Hepatocyte (in vitro differentiated cells): ENCODE measurements around the gene RASAL2. TPM values are rescaled to one million over a fixed set of nuclear protein-coding genes. Genes with fewer than 3 reads are reported as not detected.

Source experiments
- DNase-seq: peaks from one replicate; pipeline ENCODE4 v3.0.0-alpha.2; 2016; ENCODE audit warnings: low spot score
- H2AFZ ChIP-seq: fragments of 200-600 bp; sonication (generic); 2 replicates; pipeline ENCODE4 v1.6.0; 2016; ENCODE audit warnings: antibody characterized with exemption, mild to moderate bottlenecking
- H3K27ac ChIP-seq: fragments of 200-600 bp; sonication (generic); 2 replicates; pipeline ENCODE4 v1.5.1; 2016; ENCODE audit warnings: mild to moderate bottlenecking
- H3K27me3 ChIP-seq: fragments of 200-600 bp; sonication (generic); 2 replicates; pipeline ENCODE4 v1.6.1; 2016
- H3K36me3 ChIP-seq: fragments of 200-600 bp; sonication (generic); replicated peaks from 2 replicates; pipeline ENCODE4 v1.5.1; 2016; ENCODE audit warnings: low read depth; ENCODE audit not compliant: insufficient read depth
- H3K4me1 ChIP-seq: fragments of 200-600 bp; sonication (generic); 2 replicates; pipeline ENCODE4 v1.5.1; 2016; ENCODE audit warnings: mild to moderate bottlenecking, moderate library complexity; ENCODE audit not compliant: insufficient read depth
- H3K4me2 ChIP-seq: fragments of 200-600 bp; sonication (generic); 2 replicates; pipeline ENCODE4 v1.6.0; 2016
- H3K4me3 ChIP-seq: fragments of 200-600 bp; sonication (generic); 2 replicates; pipeline ENCODE4 v1.5.1; 2016; ENCODE audit warnings: mild to moderate bottlenecking
- H3K79me2 ChIP-seq: fragments of 200-600 bp; sonication (generic); 2 replicates; pipeline ENCODE4 v1.6.0; 2017; ENCODE audit warnings: mild to moderate bottlenecking
- H3K9me2 ChIP-seq: fragments of 200-600 bp; sonication (generic); replicated peaks from 2 replicates; pipeline ENCODE4 v1.6.0; 2017; ENCODE audit warnings: mild to moderate bottlenecking; ENCODE audit not compliant: insufficient read depth
- H3K9me3 ChIP-seq: fragments of 200-600 bp; sonication (generic); 2 replicates; pipeline ENCODE4 v1.5.1; 2016; ENCODE audit warnings: low read depth, mild to moderate bottlenecking
- H4K20me1 ChIP-seq: fragments of 200-600 bp; sonication (generic); 2 replicates; pipeline ENCODE4 v1.6.0; 2016; ENCODE audit warnings: mild to moderate bottlenecking; ENCODE audit not compliant: insufficient read depth, poor library complexity, severe bottlenecking
- EZH2 ChIP-seq: fragments of 200-600 bp; sonication (generic); IDR thresholded peaks from 2 replicates; pipeline ENCODE4 v1.6.1; 2016; ENCODE audit warnings: antibody characterized with exemption, mild to moderate bottlenecking, borderline replicate concordance
- EZH2phosphoT487 ChIP-seq: fragments of 200-600 bp; sonication (generic); IDR thresholded peaks from one replicate; pipeline ENCODE4 v1.6.1; 2018; ENCODE audit warnings: antibody characterized with exemption, mild to moderate bottlenecking, low read depth, moderate library complexity; ENCODE audit not compliant: unreplicated experiment, severe bottlenecking
- WGBS: methylation state at CpG from one replicate; pipeline ENCODE4 v1.1.6; 2016; ENCODE audit warnings: low lambda C conversion rate; ENCODE audit errors: missing lambda C conversion rate; 5-methylcytosine and 5-hydroxymethylcytosine counted together
- polyA plus RNA-seq: library from polyadenylated mRNA; unstranded; fragments of >200 nt; fragmentation: Nextera tagmentation; extraction: Ambion mirVana; gene quantifications from 2 replicates; pipeline ENCODE4 v1.2.1, GENCODE V29; 2016
- total RNA-seq: library from RNA; depleted of rRNA; stranded (reverse); fragments of >200 nt; gene quantifications from 2 replicates; pipeline ENCODE4 v1.2.3, GENCODE V29; 2014
- TF ChIP-seq, protein P1 (sequence below): fragments of 200-600 bp; sonication (generic); IDR thresholded peaks from 2 replicates; pipeline ENCODE4 v1.5.1; 2016; ENCODE audit warnings: antibody characterized with exemption, mild to moderate bottlenecking; ENCODE audit not compliant: poor library complexity

RASAL2 gene
- total and polyA plus RNA-seq, 2 experiments from 2014 or later = 8.7 to 24.0 TPM

DNA sequence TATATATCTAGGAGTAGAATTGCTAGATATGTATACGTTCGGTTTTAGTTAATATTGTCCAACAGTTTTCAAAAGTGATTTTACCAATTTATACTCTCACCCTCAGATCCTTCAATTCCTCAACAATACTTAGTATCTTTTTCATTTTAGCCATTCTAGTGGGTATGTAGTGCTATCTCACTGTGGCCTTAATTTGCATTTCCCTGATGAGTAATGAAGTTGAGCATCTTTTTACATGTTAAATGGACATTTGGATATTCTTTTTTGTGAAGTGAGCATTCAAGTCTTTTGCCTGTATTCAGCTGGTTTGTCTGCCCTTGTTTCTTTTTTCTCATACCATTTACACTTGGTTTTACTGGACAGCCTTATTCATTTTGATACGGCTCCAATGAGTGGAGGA, 172.2 kb downstream of the RASAL2 start:
- H4K20me1 ChIP-seq = no peaks in the 10 kb centered on the region
- no peak overlapping the region for H3K27ac ChIP-seq
- no peak overlapping the region for H3K4me3 ChIP-seq
- no peak for DNase-seq
- no peak overlapping the region for H3K4me2 ChIP-seq
- no peaks in the 10 kb centered on the region for H3K36me3 ChIP-seq
- TF ChIP-seq EZH2phosphoT487 (no peak), EZH2 (no peak)
- peaks cover 9% of the 10 kb centered on the region for H3K4me1 ChIP-seq
- H3K9me3 ChIP-seq = no peaks in the 10 kb centered on the region
- H3K9me2 ChIP-seq = no peaks in the 10 kb centered on the region
- no peak overlapping the region for H2AFZ ChIP-seq
- WGBS = 99% methylated on average over 3 of the region's 3 CpGs
- no peaks in the 10 kb centered on the region for H3K27me3 ChIP-seq
- peaks cover 14% of the 10 kb centered on the region for H3K79me2 ChIP-seq

DNA sequence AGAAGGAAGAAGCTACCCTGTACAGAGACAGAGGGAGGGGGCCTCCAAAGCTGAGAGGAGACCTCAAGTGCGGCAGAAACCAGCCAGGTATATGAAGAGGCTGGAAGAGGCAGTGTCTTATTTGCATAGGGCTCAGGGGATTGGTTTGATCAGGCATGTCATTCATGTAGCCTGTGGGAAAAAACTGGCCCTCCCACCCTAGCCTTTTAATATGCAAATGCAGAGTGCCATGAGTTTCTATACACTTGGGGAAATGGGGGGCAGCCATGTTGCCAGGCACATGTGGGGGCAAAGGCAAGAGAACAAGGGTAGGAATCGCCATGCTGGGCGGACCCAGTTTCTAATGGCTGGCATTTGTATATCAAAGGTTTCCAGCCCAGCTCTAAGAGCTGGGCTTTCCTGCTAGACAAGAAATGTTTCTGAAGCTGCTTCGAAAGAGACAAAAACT, 172.7 kb downstream of the RASAL2 start:
- no peaks in the 10 kb centered on the region for H3K9me2 ChIP-seq
- no peak for TF ChIP-seq EZH2
- TF ChIP-seq, protein P1, sequence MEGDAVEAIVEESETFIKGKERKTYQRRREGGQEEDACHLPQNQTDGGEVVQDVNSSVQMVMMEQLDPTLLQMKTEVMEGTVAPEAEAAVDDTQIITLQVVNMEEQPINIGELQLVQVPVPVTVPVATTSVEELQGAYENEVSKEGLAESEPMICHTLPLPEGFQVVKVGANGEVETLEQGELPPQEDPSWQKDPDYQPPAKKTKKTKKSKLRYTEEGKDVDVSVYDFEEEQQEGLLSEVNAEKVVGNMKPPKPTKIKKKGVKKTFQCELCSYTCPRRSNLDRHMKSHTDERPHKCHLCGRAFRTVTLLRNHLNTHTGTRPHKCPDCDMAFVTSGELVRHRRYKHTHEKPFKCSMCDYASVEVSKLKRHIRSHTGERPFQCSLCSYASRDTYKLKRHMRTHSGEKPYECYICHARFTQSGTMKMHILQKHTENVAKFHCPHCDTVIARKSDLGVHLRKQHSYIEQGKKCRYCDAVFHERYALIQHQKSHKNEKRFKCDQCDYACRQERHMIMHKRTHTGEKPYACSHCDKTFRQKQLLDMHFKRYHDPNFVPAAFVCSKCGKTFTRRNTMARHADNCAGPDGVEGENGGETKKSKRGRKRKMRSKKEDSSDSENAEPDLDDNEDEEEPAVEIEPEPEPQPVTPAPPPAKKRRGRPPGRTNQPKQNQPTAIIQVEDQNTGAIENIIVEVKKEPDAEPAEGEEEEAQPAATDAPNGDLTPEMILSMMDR = no peak
- TF ChIP-seq EZH2phosphoT487 = no peak
- H3K4me3 ChIP-seq = no peak overlapping the region
- peaks cover 14% of the 10 kb centered on the region for H3K79me2 ChIP-seq
- H2AFZ ChIP-seq = no peak overlapping the region
- H3K36me3 ChIP-seq = no peaks in the 10 kb centered on the region
- no peak overlapping the region for H3K4me2 ChIP-seq
- H3K9me3 ChIP-seq = no peaks in the 10 kb centered on the region
- DNase-seq = no peak
- H3K27ac ChIP-seq = no peak overlapping the region
- no peaks in the 10 kb centered on the region for H4K20me1 ChIP-seq
- peaks cover 9% of the 10 kb centered on the region for H3K4me1 ChIP-seq
- H3K27me3 ChIP-seq = no peaks in the 10 kb centered on the region
- 63% methylated on average over 4 of the region's 4 CpGs for WGBS

DNA sequence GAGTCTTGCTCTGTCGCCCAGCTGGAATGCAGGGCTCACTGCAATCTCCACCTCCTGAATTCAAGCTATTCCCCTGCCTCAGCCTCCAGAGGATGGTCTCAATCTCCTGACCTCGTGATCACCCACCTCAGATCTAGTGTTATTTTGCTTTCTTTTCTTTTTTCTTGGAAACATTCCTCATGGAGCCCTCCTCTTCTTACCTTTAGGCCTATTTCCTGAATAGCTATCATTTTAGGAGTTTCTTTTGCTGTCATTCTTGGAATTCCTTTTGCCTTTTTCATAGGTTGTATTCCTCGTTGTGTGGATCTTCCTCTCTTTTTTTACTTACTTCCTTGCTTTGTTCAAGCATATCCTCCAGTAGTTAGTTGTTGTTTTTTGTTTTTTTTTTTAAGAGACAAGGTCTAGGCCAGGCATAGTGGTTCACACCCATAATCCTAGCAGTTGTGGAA, 173.8 kb downstream of the RASAL2 start:
- Histone ChIP-seq H3K4me3 (no peak overlapping the region), H2AFZ (no peak overlapping the region), H3K4me2 (no peak overlapping the region), H4K20me1 (no peaks in the 10 kb centered on the region), H3K9me2 (no peaks in the 10 kb centered on the region), H3K27me3 (no peaks in the 10 kb centered on the region), H3K79me2 (peaks cover 24% of the 10 kb centered on the region), H3K4me1 (peaks cover 9% of the 10 kb centered on the region), H3K9me3 (no peaks in the 10 kb centered on the region), H3K27ac (no peak overlapping the region), H3K36me3 (no peaks in the 10 kb centered on the region)
- 39% methylated on average over 3 of the region's 3 CpGs for WGBS
- no peak for DNase-seq
- TF ChIP-seq EZH2 = no peak
- no peak for TF ChIP-seq EZH2phosphoT487
- TF ChIP-seq, protein P1 = no peak

- TF ChIP-seq EZH2phosphoT487 (no peak), EZH2 (no peak)
- TF ChIP-seq, protein P1 = no peak
- Histone ChIP-seq H3K4me2 (no peak overlapping the region), H3K4me3 (no peak overlapping the region), H3K36me3 (no peaks in the 10 kb centered on the region), H3K79me2 (peaks cover 33% of the 10 kb centered on the region), H3K4me1 (peaks cover 6% of the 10 kb centered on the region), H3K9me2 (no peaks in the 10 kb centered on the region), H3K27me3 (no peaks in the 10 kb centered on the region), H3K27ac (no peak overlapping the region), H2AFZ (no peak overlapping the region), H4K20me1 (no peaks in the 10 kb centered on the region), H3K9me3 (no peaks in the 10 kb centered on the region)
- no peak for DNase-seq
- 82% methylated on average over 1 of the region's 1 CpG for WGBS
Measured at GRCh38 chr1:178271471-178271870, 177.6 kb downstream of the RASAL2 start.
